GM11168 (cell line): Measurements from ENCODE around the gene FSHB.
"Not testable (repeated sequence)": the region's sequence is repeated elsewhere in the genome, so short reads cannot be mapped to it uniquely, and the experiment has no call there.

Experiments
- in situ Hi-C: fragments of 300-500 bp; cut with MboI; formaldehyde crosslinking; loops from one replicate; pipeline ENCODE4 v1.12.0; 2022; ENCODE audit warnings: low sequenced_read_pairs; ENCODE audit not compliant: unreplicated experiment

The FSHB gene

GRCh38 chr11:30260813-30261212 is 30.0 kb downstream of the FSHB start:
- in situ Hi-C loops, result no loop called here

GRCh38 chr11:30261821-30262220 is 31.0 kb downstream of the FSHB start:
- in situ Hi-C loops, result no loop called here

- in situ Hi-C loops, result not testable (repeated sequence)
Measured at GRCh38 chr11:30268638-30269037, 37.8 kb downstream of the FSHB start.

GRCh38 chr11:30270671-30271070 is 39.9 kb downstream of the FSHB start:
- in situ Hi-C loops, result no loop called here

- in situ Hi-C loops, result no loop called here
Measured at GRCh38 chr11:30277176-30277575, 46.4 kb downstream of the FSHB start.

- in situ Hi-C loops, result no loop called here
Measured at GRCh38 chr11:30279796-30280195, 49.0 kb downstream of the FSHB start.

- in situ Hi-C loops, result no loop called here
Measured at GRCh38 chr11:30281476-30282288, 50.9 kb downstream of the FSHB start.

GRCh38 chr11:30282289-30282631 is 51.4 kb downstream of the FSHB start:
- in situ Hi-C loops, result no loop called here
